Activated naive CD4-positive, alpha-beta T cell treated with anti-CD3 and anti-CD28 coated beads, Interleukin-2, amount 50 U/mL, for 72 hours (primary cell): ENCODE measurements around the gene MTCL1. TPM values are rescaled to one million over a fixed set of nuclear protein-coding genes. Genes with fewer than 3 reads are reported as not detected.

Source experiments
- ATAC-seq, 2 donors: fragments of 150-1000 bp; cut with Tn5 transposase; 2 replicates each; pipeline ENCODE4 v1.10.0; 2021; ENCODE audit warnings: mild to moderate bottlenecking in 2 of 2, moderate library complexity in 2 of 2
- DNase-seq, 2 donors: peaks; one replicate each; pipeline ENCODE4 v3.0.0; 2021 to 2022; ENCODE audit warnings: low spot score in 2 of 2
- H3K27ac Mint-ChIP-seq, 2 donors: one replicate each; pipeline ENCODE4 v1.8.0; 2022; ENCODE audit warnings: mild to moderate bottlenecking in 2 of 2, mixed read lengths in 2 of 2
- H3K36me3 Mint-ChIP-seq, 2 donors: one replicate each; pipeline ENCODE4 v1.8.0; 2022; ENCODE audit warnings: mixed read lengths in 2 of 2
- H3K9me3 Mint-ChIP-seq, 2 donors: one replicate each; pipeline ENCODE4 v1.8.0; 2022; ENCODE audit warnings: mixed read lengths in 2 of 2
- total RNA-seq, 2 donors: library from RNA; stranded (reverse); gene quantifications; one replicate each; pipeline ENCODE4 v1.2.3, GENCODE V29; 2022

The MTCL1 gene
- total RNA-seq, 2 donors from 2014 or later, result 0.06 to 0.66 TPM

DNA sequence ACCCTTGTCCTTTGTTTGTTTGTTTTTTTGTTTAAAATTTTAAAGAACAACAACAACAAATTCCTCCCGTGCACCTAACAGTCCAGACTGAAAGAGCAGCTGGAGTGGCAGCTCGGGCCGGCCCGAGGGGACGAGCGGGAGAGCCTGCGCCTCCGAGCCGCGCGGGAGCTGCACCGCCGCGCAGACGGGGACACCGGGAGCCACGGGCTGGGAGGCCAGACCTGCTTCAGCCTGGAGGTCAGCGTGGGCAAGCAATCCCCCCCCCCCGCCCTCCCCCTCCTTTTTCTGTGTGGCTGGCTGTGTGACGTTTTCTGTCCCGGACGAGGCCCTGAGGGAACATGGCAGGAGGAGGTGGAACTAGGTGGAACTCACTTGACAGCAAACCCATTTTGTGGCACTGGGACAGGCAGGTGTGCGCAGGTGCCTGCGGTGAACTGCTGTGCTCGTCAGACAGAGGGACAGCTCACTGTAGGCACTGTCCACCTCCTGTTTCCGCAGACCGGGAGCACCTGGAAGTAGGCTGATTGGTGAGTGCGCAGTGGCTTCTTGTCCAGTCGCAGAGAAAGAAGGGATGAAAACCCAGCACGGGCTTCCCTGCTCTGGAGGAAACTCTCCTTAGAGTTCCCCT lies 80.6 kb downstream of the MTCL1 start:
- H3K36me3 Mint-ChIP-seq, result no peaks in the 10 kb centered on the region
- DNase-seq (no peak), ATAC-seq (no peak)
- no peaks in the 10 kb centered on the region for H3K9me3 Mint-ChIP-seq
- H3K27ac Mint-ChIP-seq, result no peak overlapping the region

DNA sequence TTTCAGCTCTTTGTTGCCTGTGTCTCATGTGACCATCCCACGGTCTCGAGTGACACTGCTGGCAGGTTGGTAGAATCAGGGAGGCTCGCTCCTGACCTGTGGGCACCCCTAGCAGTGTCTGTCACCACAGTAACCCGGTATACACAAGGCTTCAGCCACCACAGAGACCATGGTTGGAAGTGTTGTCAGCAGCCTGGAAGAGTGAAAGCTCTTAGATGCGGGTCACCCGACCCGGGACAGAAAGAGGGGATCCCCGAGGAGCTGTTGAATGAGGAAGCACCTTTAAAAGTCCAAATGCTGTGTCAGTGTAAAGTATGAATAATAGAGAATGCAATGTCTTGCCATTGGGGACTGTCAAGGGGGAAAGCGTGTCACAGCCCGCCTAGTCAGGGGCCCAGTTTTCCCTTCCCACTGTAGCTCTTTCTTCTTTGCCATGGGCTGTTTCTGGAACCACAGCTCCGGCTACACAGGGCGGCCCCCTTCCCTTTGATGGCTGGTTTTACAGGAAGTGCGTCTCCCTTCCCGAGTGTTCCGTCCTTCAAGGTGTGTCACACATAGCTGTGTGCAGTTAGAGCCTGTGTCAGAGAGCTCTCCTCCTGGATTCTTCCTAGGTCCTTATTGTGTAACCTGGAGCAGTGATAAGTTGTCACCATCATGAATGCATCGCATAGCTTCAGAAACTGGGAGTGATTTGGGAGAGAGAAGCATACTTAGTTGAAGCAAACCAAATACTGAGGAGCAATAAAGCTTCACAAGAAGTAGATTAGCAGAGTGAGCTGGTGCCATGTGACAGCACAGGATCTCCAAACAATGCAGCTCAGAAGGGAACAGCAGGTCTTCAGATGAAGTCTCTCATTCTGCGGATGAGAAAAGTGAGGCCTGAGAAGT lies 81.4 kb downstream of the MTCL1 start:
- no peaks in the 10 kb centered on the region for H3K36me3 Mint-ChIP-seq
- ATAC-seq, result peak in 1 of 2 donors; percentile 54
- H3K27ac Mint-ChIP-seq, result no peak overlapping the region
- H3K9me3 Mint-ChIP-seq, result no peaks in the 10 kb centered on the region
- DNase-seq, result no peak

DNA sequence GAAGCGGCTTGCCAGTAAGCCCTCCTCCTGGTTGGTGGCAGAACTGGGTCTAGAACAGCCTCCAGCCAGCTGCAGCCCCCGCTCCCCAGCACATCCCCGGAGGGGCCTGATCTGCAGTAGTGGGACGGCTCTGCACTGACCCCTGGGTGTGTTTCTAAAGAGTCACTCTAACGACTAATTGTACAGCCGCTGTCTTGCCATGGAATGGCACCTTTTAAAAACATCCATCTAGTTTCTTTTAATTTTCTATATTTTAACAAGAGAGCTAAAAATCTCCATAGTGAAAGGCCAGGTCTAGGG lies 82.0 kb downstream of the MTCL1 start:
- H3K9me3 Mint-ChIP-seq, result no peaks in the 10 kb centered on the region
- ATAC-seq (no peak), DNase-seq (no peak)
- no peaks in the 10 kb centered on the region for H3K36me3 Mint-ChIP-seq
- H3K27ac Mint-ChIP-seq, result no peak overlapping the region

DNA sequence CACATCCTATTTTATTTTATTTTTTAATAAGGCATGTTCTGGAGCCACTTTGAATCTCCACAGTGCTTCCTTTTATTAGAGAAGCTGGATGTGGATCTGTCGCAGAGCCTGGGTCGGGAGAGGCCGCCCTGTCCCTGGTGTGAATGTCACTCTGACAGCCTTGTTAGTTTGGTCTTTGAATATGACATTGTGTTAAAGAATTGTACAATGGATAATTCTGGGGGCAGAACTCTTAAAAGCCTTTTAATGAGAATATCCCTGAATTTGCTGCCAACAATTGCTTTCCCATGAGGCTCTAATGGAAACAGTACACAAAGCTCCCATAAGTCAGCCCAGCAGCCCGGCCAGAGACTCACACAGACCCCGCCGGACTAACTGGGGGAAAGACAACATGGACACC lies 82.4 kb downstream of the MTCL1 start:
- Mint-ChIP-seq H3K9me3 (no peaks in the 10 kb centered on the region), H3K27ac (no peak overlapping the region), H3K36me3 (no peaks in the 10 kb centered on the region)
- ATAC-seq, result no peak
- no peak for DNase-seq

DNA sequence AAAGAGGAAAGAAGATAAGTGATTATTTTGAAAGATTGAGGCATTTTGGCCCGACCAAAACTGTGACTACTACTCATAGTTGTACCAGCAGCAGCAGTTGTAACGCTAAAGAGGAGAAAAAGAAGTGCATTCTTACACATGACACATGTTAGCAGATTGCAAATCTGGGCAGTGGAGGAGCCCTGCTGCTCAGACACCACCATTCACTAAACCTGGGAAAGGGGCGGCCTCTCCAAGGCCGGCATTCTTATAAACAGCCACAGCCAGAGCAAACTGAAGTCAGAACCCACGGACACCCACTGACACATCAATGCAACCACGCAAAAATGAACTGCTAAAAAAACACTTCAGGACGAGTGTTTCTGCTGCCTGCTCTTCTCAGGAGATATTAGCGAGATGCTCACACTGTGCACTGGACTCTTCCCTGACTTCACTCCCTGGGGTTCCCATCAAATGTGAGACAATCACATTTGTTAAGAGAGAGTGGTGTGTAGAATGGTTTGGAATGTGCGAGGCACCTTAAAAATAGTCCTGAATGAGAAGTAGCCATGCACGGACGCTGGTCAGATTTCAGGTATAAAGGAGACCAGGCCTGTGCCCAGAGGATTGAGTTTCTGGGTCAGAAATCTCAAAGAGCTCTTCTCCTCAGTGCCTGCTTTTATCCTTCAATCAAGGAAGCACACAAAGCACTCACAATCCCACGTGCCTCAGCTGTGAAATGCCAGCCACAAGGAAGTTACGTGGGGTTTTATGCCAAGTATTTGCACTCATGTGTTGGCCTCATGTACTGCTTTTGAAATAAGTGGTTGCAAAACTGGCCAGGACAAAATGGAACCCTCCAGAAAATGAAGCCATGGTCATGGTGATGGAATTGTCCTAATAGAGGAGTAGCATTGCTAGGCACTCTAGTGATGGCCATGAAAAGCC lies 83.4 kb downstream of the MTCL1 start:
- ATAC-seq (no peak), DNase-seq (no peak)
- Mint-ChIP-seq H3K9me3 (no peaks in the 10 kb centered on the region), H3K36me3 (no peaks in the 10 kb centered on the region), H3K27ac (peak overlapping the region in 1 of 2 donors; percentile 25)

DNA sequence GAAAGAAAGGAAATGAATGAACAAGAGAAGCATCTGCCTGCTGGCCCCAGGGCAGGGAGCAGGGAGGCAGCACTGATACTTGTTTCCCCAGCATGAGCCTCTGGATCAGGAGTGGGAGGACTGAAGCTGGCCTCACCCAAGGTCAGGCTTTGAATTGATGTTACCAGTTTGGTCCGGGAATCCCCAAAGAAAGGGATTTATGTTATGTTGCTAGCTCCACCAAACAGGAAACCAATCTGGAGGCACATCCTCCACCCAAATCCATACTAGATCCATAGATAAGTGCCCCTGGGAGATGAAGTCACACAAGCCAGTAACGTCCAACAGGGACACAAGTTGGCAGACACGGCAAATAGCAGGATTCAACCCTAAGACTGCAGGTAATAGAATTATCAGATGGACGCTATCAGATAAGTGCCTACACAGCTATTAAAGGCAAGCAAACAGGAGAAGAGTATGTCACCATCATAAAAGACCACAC lies 85.9 kb downstream of the MTCL1 start:
- no peaks in the 10 kb centered on the region for H3K9me3 Mint-ChIP-seq

DNA sequence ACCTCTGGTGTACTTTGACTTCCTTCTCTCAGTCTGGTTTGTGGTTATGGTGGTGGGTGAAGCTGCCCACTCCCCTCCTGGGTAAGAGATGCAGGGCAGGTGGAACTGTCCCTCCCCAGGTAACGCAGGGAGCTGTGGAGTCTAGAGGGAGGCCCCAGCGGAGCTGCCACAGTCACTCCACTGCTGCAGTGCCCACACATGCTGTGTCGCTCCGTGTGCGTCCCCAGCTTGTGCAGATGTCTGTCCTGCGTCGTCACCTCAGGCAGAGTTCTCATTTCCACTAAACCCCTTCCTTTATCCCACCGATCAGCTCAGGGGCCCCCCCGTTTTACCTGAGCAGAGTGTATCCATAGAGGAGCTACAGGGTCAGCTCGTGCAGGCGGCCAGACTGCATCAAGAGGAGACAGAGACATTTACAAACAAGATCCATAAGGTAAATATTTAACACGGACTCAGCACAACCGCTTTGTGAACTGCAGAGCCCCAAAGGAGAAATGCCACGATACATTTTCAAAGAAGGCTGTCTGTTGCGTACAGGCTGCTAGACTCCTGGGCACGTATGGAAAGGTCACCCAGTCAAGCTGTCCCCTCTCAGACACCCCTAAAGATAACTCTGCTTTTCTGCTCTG lies 87.4 kb downstream of the MTCL1 start:
- Mint-ChIP-seq H3K9me3 (no peaks in the 10 kb centered on the region), H3K27ac (no peak overlapping the region), H3K36me3 (no peaks in the 10 kb centered on the region)
- DNase-seq, result no peak
- no peak for ATAC-seq

More for the DNA sequence above, 85.9 kb downstream of the MTCL1 start:
- Mint-ChIP-seq H3K36me3 (no peaks in the 10 kb centered on the region), H3K27ac (no peak overlapping the region)
- DNase-seq (no peak), ATAC-seq (no peak)

DNA sequence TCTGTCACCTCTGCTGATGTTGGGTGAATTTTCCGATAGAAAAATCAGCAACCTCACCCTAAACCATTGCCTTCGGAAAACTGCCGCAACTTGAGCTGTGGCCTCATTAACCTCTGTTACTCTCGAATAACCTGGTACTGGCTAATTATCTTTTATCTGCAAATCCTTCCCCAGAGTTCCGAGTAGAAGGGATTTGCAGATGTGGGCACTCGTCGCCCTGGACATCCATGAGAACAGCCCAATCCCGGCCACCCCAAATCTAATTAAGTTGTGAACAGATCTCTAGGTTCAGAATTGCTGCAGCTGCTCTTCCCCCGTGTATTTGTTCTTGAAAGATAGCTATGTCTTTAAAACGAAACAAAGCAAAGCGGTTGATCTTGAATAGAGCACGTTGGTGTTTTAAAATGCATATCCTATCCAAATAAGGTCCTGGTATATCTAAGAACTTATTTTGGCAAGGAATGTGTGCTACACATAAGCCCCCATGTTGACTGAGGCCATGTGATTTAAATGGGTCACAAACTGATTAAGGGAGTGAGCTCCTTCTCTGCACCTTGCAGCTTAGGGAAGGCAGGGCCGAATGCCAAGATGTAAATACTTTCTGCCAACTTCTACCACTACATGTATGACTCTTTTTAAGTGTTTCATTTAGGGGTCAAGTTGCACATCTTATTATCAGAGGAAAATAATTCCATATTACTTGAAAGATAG lies 88.2 kb downstream of the MTCL1 start:
- no peaks in the 10 kb centered on the region for H3K9me3 Mint-ChIP-seq
- no peak for ATAC-seq
- DNase-seq, result no peak
- no peak overlapping the region for H3K27ac Mint-ChIP-seq
- H3K36me3 Mint-ChIP-seq, result no peaks in the 10 kb centered on the region

DNA sequence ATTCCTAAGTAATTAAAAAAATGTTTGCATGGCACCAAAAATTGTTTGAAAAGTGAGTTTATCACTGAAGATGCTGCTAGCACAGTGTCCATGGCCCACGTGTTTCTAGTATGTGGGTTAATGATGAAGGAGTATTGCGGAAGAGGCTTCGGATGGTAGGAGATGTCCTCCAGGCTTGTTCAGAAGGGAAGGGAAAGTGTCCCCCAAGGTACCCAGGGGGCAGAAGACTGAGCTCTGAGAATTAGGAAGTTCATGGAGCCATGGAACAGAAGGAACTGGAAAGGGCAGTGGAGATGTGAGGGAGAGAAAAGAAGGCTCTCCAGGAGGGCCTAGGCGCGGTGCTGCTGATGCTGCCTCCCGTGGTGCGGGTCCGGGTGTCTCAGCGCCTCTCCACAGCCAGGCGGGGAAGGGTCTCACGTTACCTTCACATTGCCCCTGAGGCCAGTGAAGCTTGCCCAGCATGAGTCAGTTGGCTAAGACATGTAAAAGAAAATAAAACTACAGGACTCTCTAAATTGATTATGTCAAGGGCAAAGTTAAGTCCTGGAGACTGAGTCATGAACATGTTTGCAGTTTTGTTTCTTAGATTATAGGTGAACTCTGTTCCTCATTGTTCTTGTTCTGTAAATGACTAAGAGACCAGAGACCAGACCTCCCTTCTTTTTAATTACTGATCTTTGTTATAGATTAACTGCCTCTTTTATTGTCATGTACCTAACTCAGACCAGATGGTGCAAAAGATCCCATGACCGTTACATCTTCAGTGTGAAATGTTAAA lies 89.0 kb downstream of the MTCL1 start:
- no peak for ATAC-seq
- Mint-ChIP-seq H3K36me3 (no peaks in the 10 kb centered on the region), H3K27ac (no peak overlapping the region), H3K9me3 (no peaks in the 10 kb centered on the region)
- no peak for DNase-seq

DNA sequence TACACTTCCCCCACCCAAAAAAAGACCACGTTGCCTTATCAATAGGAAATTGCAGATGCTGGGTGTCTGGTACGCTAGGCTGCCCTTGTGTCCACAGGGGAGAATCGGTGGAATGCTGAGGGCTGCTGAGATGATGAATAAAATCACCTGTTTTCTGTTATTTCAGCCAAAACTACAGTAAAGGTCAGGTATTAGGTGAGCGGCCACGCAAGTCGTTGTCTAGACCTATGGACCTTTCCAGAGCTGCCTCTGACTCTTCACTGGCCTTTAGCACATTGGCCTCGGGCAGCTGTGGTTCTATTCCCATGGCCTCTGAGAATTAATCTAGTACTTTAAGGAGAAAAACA lies 89.6 kb downstream of the MTCL1 start:
- ATAC-seq, result no peak
- no peak for DNase-seq
- Mint-ChIP-seq H3K27ac (no peak overlapping the region), H3K9me3 (no peaks in the 10 kb centered on the region), H3K36me3 (no peaks in the 10 kb centered on the region)

DNA sequence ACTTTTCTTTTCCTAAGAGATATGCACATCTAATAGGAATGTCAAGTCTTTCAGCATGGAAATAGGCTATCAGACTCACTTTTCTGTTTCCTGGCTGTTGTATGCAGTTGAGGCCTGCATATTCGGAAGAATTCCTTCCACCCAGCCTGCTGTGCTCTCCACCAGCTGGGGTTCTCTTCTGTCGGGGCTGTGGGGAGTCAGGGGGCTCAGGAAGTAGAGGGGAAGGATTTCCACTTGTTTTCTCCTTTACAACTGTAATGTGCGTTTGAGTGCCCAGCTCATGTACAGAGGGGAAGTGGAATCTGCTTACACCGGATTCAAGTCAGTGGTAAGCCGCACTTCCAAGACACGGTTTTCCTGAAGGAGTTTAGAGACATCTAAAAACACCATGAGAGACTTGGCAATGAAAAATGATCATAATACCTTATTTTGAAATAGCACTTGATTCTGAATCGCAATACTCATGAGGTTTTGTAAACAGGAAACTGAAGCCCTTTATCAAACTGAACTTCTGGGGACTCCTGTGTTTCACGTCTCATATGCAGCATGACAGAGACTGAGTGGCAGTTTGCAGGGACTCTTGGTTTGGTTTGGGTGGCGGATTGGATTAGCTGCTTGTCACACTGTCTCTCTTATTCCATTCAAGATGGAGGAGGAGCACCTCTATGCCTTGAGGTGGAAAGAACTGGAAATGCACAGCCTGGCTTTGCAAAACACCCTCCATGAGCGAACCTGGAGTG lies 90.4 kb downstream of the MTCL1 start:
- no peaks in the 10 kb centered on the region for H3K9me3 Mint-ChIP-seq
- no peak for ATAC-seq
- no peaks in the 10 kb centered on the region for H3K36me3 Mint-ChIP-seq
- no peak for DNase-seq
- no peak overlapping the region for H3K27ac Mint-ChIP-seq

DNA sequence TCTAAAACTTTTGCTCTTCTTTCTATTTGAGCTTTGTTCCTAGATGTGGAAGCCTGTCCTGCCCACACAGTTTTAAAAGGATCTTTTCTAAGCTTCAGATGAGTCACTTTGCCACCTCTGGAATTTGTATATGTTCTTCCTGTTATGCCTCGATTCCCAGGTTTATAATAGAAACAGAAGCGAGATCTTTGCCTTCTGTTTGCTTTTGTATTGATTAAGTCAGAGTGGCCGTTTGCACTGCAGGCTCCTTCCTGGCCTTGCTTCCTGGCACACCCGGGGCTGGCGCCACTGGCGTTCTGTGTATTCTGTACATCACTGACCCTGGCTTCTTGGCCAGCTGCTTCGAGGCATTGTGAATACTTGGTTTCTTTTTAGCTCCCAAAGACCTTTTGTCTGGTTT lies 91.8 kb downstream of the MTCL1 start:
- ATAC-seq, result no peak
- Mint-ChIP-seq H3K36me3 (no peaks in the 10 kb centered on the region), H3K9me3 (no peaks in the 10 kb centered on the region), H3K27ac (no peak overlapping the region)
- DNase-seq, result no peak

DNA sequence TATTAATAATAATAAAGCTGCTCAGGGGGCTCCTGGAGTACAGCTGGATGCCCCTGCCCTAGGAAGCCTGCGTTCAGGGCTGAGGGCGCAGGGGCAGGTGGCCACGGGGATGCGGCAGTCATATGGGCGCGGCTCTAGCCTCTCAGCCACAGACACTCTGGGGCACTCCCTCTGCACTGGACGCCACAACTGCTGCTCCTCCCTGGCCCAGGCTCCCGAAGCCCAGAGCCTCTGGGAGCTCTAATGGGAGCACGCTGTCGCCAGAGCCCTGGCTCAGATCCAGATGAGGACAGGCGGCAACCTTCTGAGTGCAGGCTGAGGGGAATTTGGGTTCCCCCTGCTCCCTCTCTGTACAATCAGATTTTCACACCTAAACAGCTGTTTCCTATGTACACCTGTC lies 93.6 kb downstream of the MTCL1 start:
- Mint-ChIP-seq H3K27ac (no peak overlapping the region), H3K36me3 (no peaks in the 10 kb centered on the region), H3K9me3 (no peaks in the 10 kb centered on the region)
- ATAC-seq, result no peak
- DNase-seq, result no peak

DNA sequence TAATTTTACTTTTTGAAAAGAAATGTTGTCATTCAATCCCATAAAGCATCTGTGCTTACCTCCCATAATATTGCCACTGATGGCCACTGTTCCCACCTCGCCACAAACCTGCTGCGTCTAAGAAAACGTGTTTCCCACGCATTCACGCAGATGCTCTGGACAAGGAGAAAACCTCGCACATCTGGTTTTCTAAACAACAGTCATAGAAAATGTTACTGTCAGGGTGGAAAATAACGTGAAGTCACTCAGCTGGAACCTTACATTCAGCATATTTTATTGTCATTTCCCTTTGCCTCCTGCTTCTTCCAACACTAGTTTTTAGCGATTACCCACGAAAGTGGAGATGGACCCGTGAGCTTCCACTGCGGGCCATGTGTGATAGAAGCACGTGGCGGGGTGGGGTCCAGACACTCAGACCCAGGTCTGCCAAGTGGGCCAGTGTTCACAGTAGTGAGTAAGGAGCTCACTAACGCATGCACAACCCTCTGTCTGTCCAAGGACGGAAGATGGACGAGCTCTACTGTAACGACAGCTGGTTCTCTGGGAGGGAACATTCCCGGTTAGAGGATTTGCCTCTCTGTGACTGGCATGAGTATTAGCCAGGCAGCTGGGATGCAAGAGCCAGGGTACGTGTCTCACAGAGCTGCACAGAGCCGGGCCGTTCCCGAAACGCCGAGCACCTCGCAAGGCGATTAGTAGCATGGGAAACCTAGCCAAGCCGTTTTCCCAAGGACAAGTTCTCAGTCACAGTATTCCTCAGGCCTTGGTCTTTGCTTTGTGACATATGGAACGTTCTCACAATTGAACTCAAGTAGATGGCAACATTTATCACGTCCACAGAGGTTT lies 94.5 kb downstream of the MTCL1 start:
- H3K27ac Mint-ChIP-seq, result no peak overlapping the region
- ATAC-seq (no peak), DNase-seq (no peak)
- H3K9me3 Mint-ChIP-seq, result no peaks in the 10 kb centered on the region
- H3K36me3 Mint-ChIP-seq, result no peaks in the 10 kb centered on the region
